Measurements from ENCODE around the gene RAET1G.
"Not testable (repeated sequence)": the region's sequence is repeated elsewhere in the genome, so short reads cannot be mapped to it uniquely, and the experiment has no call there.

The RAET1G gene

GRCh38 chr6:149913085-149913484, 9.8 kb downstream of the RAET1G start:
- in situ Hi-C loops (cut with MboI; ENCODE audit: low pct_unique_long_range_greater_than_20kb, low sequenced_read_pairs, unreplicated experiment): no loop called here
- TF ChIP-seq CTCF (IDR thresholded peaks at IDR 0.05; ENCODE audit: extremely low read depth, insufficient read depth, missing control alignments): no peak

GRCh38 chr6:149912680-149913079, 10.2 kb downstream of the RAET1G start:
- in situ Hi-C loops (cut with MboI; ENCODE audit: low pct_unique_long_range_greater_than_20kb, low sequenced_read_pairs, unreplicated experiment); DNase-seq (ENCODE audit: low spot score): not testable (repeated sequence)

More at GRCh38 chr6:149913085-149913484, 9.8 kb downstream of the RAET1G start:
- DNase-seq (ENCODE audit: low spot score): no peak

GRCh38 chr6:149910721-149911151, 12.2 kb downstream of the RAET1G start:
- DNase-seq (ENCODE audit: low spot score): no peak
- in situ Hi-C loops (cut with MboI; ENCODE audit: low pct_unique_long_range_greater_than_20kb, low sequenced_read_pairs, unreplicated experiment): no loop called here
- no peak for TF ChIP-seq CTCF (IDR thresholded peaks at IDR 0.05; ENCODE audit: extremely low read depth, insufficient read depth, missing control alignments)

- no peak for DNase-seq (ENCODE audit: low spot score)
- in situ Hi-C loops (cut with MboI; ENCODE audit: low pct_unique_long_range_greater_than_20kb, low sequenced_read_pairs, unreplicated experiment): no loop called here
- TF ChIP-seq CTCF (IDR thresholded peaks at IDR 0.05; ENCODE audit: extremely low read depth, insufficient read depth, missing control alignments): no peak
Measured at GRCh38 chr6:149909701-149910470, 13.0 kb downstream of the RAET1G start.

- in situ Hi-C loops (cut with MboI; ENCODE audit: low pct_unique_long_range_greater_than_20kb, low sequenced_read_pairs, unreplicated experiment); DNase-seq (ENCODE audit: low spot score): not testable (repeated sequence)
Measured at GRCh38 chr6:149908480-149908879, 14.4 kb downstream of the RAET1G start.

GRCh38 chr6:149907317-149907716, 15.6 kb downstream of the RAET1G start:
- no peak for DNase-seq (ENCODE audit: low spot score)
- no peak for TF ChIP-seq CTCF (IDR thresholded peaks at IDR 0.05; ENCODE audit: extremely low read depth, insufficient read depth, missing control alignments)
- in situ Hi-C loops (cut with MboI; ENCODE audit: low pct_unique_long_range_greater_than_20kb, low sequenced_read_pairs, unreplicated experiment): no loop called here

GRCh38 chr6:149906405-149906804, 16.5 kb downstream of the RAET1G start:
- TF ChIP-seq CTCF (IDR thresholded peaks at IDR 0.05; ENCODE audit: extremely low read depth, insufficient read depth, missing control alignments): no peak
- no peak for DNase-seq (ENCODE audit: low spot score)
- in situ Hi-C loops (cut with MboI; ENCODE audit: low pct_unique_long_range_greater_than_20kb, low sequenced_read_pairs, unreplicated experiment): no loop called here
